ENCODE data around the gene DLG2.

Gene DLG2

GRCh38 chr11:84524422-84525051 is 1102.6 kb downstream of the DLG2 start:
- DNase-seq = no peak

- DNase-seq = no peak
Measured at GRCh38 chr11:84522331-84522730, 1104.8 kb downstream of the DLG2 start.

- no peak for DNase-seq
Measured at GRCh38 chr11:84518631-84519183, 1108.4 kb downstream of the DLG2 start.

GRCh38 chr11:84514436-84514835 is 1112.7 kb downstream of the DLG2 start:
- DNase-seq = no peak

GRCh38 chr11:84503503-84503902 is 1123.6 kb downstream of the DLG2 start:
- DNase-seq = no peak

- no peak for DNase-seq
Measured at GRCh38 chr11:84501750-84502149, 1125.4 kb downstream of the DLG2 start.

- no peak for DNase-seq
Measured at GRCh38 chr11:84497981-84498411, 1129.1 kb downstream of the DLG2 start.

GRCh38 chr11:84497181-84497580 is 1130.0 kb downstream of the DLG2 start:
- no peak for DNase-seq

- DNase-seq = no peak
Measured at GRCh38 chr11:84496122-84496521, 1131.0 kb downstream of the DLG2 start.

- DNase-seq = no peak
Measured at GRCh38 chr11:84480131-84480530, 1147.0 kb downstream of the DLG2 start.

- no peak for DNase-seq
Measured at GRCh38 chr11:84476581-84476980, 1150.6 kb downstream of the DLG2 start.

- no peak for DNase-seq
Measured at GRCh38 chr11:84471501-84471900, 1155.6 kb downstream of the DLG2 start.

GRCh38 chr11:84468235-84468634 is 1158.9 kb downstream of the DLG2 start:
- no peak for DNase-seq

GRCh38 chr11:84465040-84465439 is 1162.1 kb downstream of the DLG2 start:
- DNase-seq = no peak

GRCh38 chr11:84455691-84456090 is 1171.5 kb downstream of the DLG2 start:
- no peak for DNase-seq

GRCh38 chr11:84452211-84452610 is 1174.9 kb downstream of the DLG2 start:
- DNase-seq = no peak

GRCh38 chr11:84438565-84438964 is 1188.6 kb downstream of the DLG2 start:
- no peak for DNase-seq

- DNase-seq = no peak
Measured at GRCh38 chr11:84437071-84437980, 1189.8 kb downstream of the DLG2 start.

GRCh38 chr11:84430661-84431060 is 1196.5 kb downstream of the DLG2 start:
- DNase-seq = no peak

- DNase-seq = no peak
Measured at GRCh38 chr11:84425673-84426072, 1201.5 kb downstream of the DLG2 start.

- no peak for DNase-seq
Measured at GRCh38 chr11:84420271-84420670, 1206.9 kb downstream of the DLG2 start.

- no peak for DNase-seq
Measured at GRCh38 chr11:84419616-84420015, 1207.5 kb downstream of the DLG2 start.

GRCh38 chr11:84414920-84415319 is 1212.2 kb downstream of the DLG2 start:
- no peak for DNase-seq

GRCh38 chr11:84413549-84413948 is 1213.6 kb downstream of the DLG2 start:
- DNase-seq = no peak

All from activated CD4-positive, alpha-beta T cell treated with anti-CD3 and anti-CD28 coated beads, Interleukin-2, Interleukin-6, amounts not matched to agents 100 ng/mL and 50 ng/mL, durations not matched to agents 16 hours and 8 hours (primary cell).